Activated CD8-positive, alpha-beta T cell treated with anti-CD3 and anti-CD28 coated beads for 36 hours (primary cell): ENCODE results near the gene ZNF692. TPM values are rescaled to one million over a fixed set of nuclear protein-coding genes. Genes with fewer than 3 reads are reported as not detected.

Experiments used
- ATAC-seq: fragments of 200-7000 bp; cut with Tn5 transposase; one replicate; pipeline ENCODE4 v1.10.0; 2021; ENCODE audit warnings: mild to moderate bottlenecking, moderate library complexity
- CTCF ChIA-PET: fragments of 350-600 bp; sonication (Branson Sonifier 250); formaldehyde crosslinking; loops from one replicate; lab custom pipeline; 2021; ENCODE audit warnings: antibody characterized with exemption; lab: Charles Lee
- POLR2A ChIA-PET: fragments of 350-600 bp; sonication (Branson Sonifier 250); formaldehyde crosslinking; loops from one replicate; lab custom pipeline; 2021; ENCODE audit warnings: antibody characterized with exemption; lab: Charles Lee
- DNase-seq: peaks from one replicate; pipeline ENCODE4 v3.0.0-alpha.2; 2020
- H3K27ac Mint-ChIP-seq: one replicate; pipeline ENCODE4 v1.8.0; 2021; ENCODE audit warnings: mild to moderate bottlenecking, mixed read lengths
- H3K27me3 Mint-ChIP-seq: one replicate; pipeline ENCODE4 v1.8.0; 2021; ENCODE audit warnings: mixed read lengths
- H3K36me3 Mint-ChIP-seq: one replicate; pipeline ENCODE4 v1.8.0; 2021; ENCODE audit warnings: low read depth, mixed read lengths
- H3K4me1 Mint-ChIP-seq: one replicate; pipeline ENCODE4 v1.8.0; 2021; ENCODE audit warnings: low read depth, mixed read lengths
- H3K4me3 Mint-ChIP-seq: one replicate; pipeline ENCODE4 v1.8.0; 2021; ENCODE audit warnings: mild to moderate bottlenecking, moderate library complexity, mixed read lengths
- H3K9me3 Mint-ChIP-seq: one replicate; pipeline ENCODE4 v1.8.0; 2021; ENCODE audit warnings: mixed read lengths
- CTCF ChIP-seq: fragments of 200-600 bp; IDR thresholded peaks from one replicate; pipeline ENCODE4 v1.8.0; 2022; ENCODE audit warnings: antibody characterized with exemption, mild to moderate bottlenecking
- intact Hi-C: fragments of 100-400 bp; cut with micrococcal nuclease; formaldehyde crosslinking; loops from one replicate; pipeline ENCODE4 v1.10.0; 2022
- total RNA-seq, 2 experiments: library from RNA; stranded (reverse); gene quantifications; one replicate each; pipeline ENCODE4 v1.2.3, GENCODE V29; 2021

The ZNF692 gene
- total RNA-seq, 2 experiments from 2014 or later: 80.8 to 85.6 TPM

- H3K9me3 Mint-ChIP-seq: no peaks in the 10 kb centered on the region
- H3K27me3 Mint-ChIP-seq: no peaks in the 10 kb centered on the region
- H3K27ac Mint-ChIP-seq: peak overlapping the region; percentile 100
- intact Hi-C loops: no loop called here
- no peak for TF ChIP-seq CTCF
- ChIA-PET CTCF (interaction anchor here (0.7 to 3.8 kb wide), 6 partner anchors 14 to 203 kb away, joined by 3 to 13 read pairs (median 4); no protein-coding TSS in a partner anchor), POLR2A (interaction anchor here (1.2 to 4.5 kb wide), 4 partner anchors 8 to 84 kb away, joined by 3 to 45 read pairs (median 4); partner anchors contain the start of gene ZNF672)
- peaks cover 55% of the 10 kb centered on the region for H3K4me1 Mint-ChIP-seq
- peak overlapping the region; percentile 83 for H3K4me3 Mint-ChIP-seq
- H3K36me3 Mint-ChIP-seq: peaks cover 16% of the 10 kb centered on the region
- ATAC-seq: no peak
- DNase-seq: no peak
Measured at GRCh38 chr1:248825136-248825535, 33.7 kb downstream of the ZNF692 start.

GRCh38 chr1:248824701-248825100, 34.2 kb downstream of the ZNF692 start:
- TF ChIP-seq CTCF: no peak
- DNase-seq (no peak), ATAC-seq (no peak)
- peak overlapping the region; percentile 83 for H3K4me3 Mint-ChIP-seq
- H3K9me3 Mint-ChIP-seq: no peaks in the 10 kb centered on the region
- peaks cover 18% of the 10 kb centered on the region for H3K36me3 Mint-ChIP-seq
- CTCF ChIA-PET: interaction anchor here (0.7 to 3.8 kb wide), 4 partner anchors 14 to 202 kb away, joined by 3 to 13 read pairs (median 4); no protein-coding TSS in a partner anchor
- POLR2A ChIA-PET: interaction anchor here (4.5 kb wide), 1 partner anchor 13 kb away, joined by 45 read pairs; the partner anchor contains the start of gene ZNF672
- peaks cover 58% of the 10 kb centered on the region for H3K4me1 Mint-ChIP-seq
- intact Hi-C loops: no loop called here
- H3K27ac Mint-ChIP-seq: peak overlapping the region; percentile 100
- no peaks in the 10 kb centered on the region for H3K27me3 Mint-ChIP-seq

- TF ChIP-seq CTCF: no peak
- intact Hi-C loops: no loop called here
- no peak for DNase-seq
- no peaks in the 10 kb centered on the region for H3K9me3 Mint-ChIP-seq
- no peaks in the 10 kb centered on the region for H3K27me3 Mint-ChIP-seq
- peak overlapping the region; percentile 83 for H3K4me3 Mint-ChIP-seq
- POLR2A ChIA-PET: no interaction called here
- CTCF ChIA-PET: interaction anchor here (0.7 to 3.8 kb wide), 3 partner anchors 15 to 201 kb away, joined by 3 to 13 read pairs (median 4); no protein-coding TSS in a partner anchor
- H3K4me1 Mint-ChIP-seq: peaks cover 59% of the 10 kb centered on the region
- H3K36me3 Mint-ChIP-seq: peaks cover 18% of the 10 kb centered on the region
- peak overlapping the region; percentile 58 for H3K27ac Mint-ChIP-seq
- ATAC-seq: no peak
Measured at GRCh38 chr1:248824301-248824700, 34.6 kb downstream of the ZNF692 start.

GRCh38 chr1:248823517-248824001, 35.3 kb downstream of the ZNF692 start:
- ChIA-PET CTCF (no interaction called here), POLR2A (no interaction called here)
- Mint-ChIP-seq H3K9me3 (no peaks in the 10 kb centered on the region), H3K36me3 (peaks cover 22% of the 10 kb centered on the region), H3K27me3 (no peaks in the 10 kb centered on the region), H3K4me3 (peak overlapping the region; percentile 5), H3K4me1 (peaks cover 66% of the 10 kb centered on the region), H3K27ac (no peak overlapping the region)
- intact Hi-C loops: no loop called here
- DNase-seq (no peak), ATAC-seq (no peak)
- TF ChIP-seq CTCF: no peak
